ENCODE results near the gene ZNF219. TPM values are rescaled to one million over a fixed set of nuclear protein-coding genes. Genes with fewer than 3 reads are reported as not detected.

ZNF219 gene
- total and polyA plus RNA-seq, 5 donors from 2014 or later = 1.1 to 5.0 (median 1.4) TPM

GRCh38 chr14:21090194-21090939 lies 8.1 kb downstream of the ZNF219 start:
- H3K27ac Mint-ChIP-seq = peak overlapping the region in 2 of 3 donors; percentile 56 to 95
- peaks cover 22% of the 10 kb centered on the region for H3K4me1 ChIP-seq (ENCODE audit: control insufficient read depth, insufficient read depth, low read length, poor library complexity, severe bottlenecking)
- ATAC-seq (ENCODE audit: low read depth in 2 of 2) (no peak), DNase-seq (no peak)
- H3K27me3 ChIP-seq (ENCODE audit: control insufficient read depth, insufficient read depth, low read length) = no peaks in the 10 kb centered on the region
- no peak overlapping the region for H3K27ac ChIP-seq (ENCODE audit: insufficient read depth, low read length, poor library complexity, severe bottlenecking)
- H3K36me3 Mint-ChIP-seq = peaks cover 3% of the 10 kb centered on the region
- H3K4me3 ChIP-seq (ENCODE audit: low read depth, low read length) = no peak overlapping the region
- H3K9me3 ChIP-seq (ENCODE audit: control insufficient read depth in 2 of 2, low read length in 2 of 2) = no peaks in the 10 kb centered on the region
- peaks cover 6 to 33% (median 23%) of the 10 kb centered on the region in 4 donors for H3K4me1 Mint-ChIP-seq
- H3K36me3 ChIP-seq (ENCODE audit: control insufficient read depth, insufficient read depth, low read length) = no peaks in the 10 kb centered on the region
- no peaks in the 10 kb centered on the region for H3K9me3 Mint-ChIP-seq
- no peak overlapping the region for H3K4me3 Mint-ChIP-seq
- H3K27me3 Mint-ChIP-seq = peaks cover 6% of the 10 kb centered on the region

GRCh38 chr14:21089877-21090193 lies 8.6 kb downstream of the ZNF219 start:
- Mint-ChIP-seq H3K36me3 (peaks cover 3% of the 10 kb centered on the region), H3K9me3 (no peaks in the 10 kb centered on the region), H3K27me3 (peaks cover 6% of the 10 kb centered on the region), H3K4me3 (no peak overlapping the region), H3K4me1 (peaks cover 6 to 33% (median 23%) of the 10 kb centered on the region in 4 donors), H3K27ac (peak overlapping the region in 2 of 3 donors; percentile 71 to 95)
- Histone ChIP-seq H3K36me3 (ENCODE audit: control insufficient read depth, insufficient read depth, low read length) (no peaks in the 10 kb centered on the region), H3K4me3 (ENCODE audit: low read depth, low read length) (no peak overlapping the region), H3K27me3 (ENCODE audit: control insufficient read depth, insufficient read depth, low read length) (no peaks in the 10 kb centered on the region), H3K27ac (ENCODE audit: insufficient read depth, low read length, poor library complexity, severe bottlenecking) (no peak overlapping the region), H3K4me1 (ENCODE audit: control insufficient read depth, insufficient read depth, low read length, poor library complexity, severe bottlenecking) (peaks cover 22% of the 10 kb centered on the region), H3K9me3 (ENCODE audit: control insufficient read depth in 2 of 2, low read length in 2 of 2) (no peaks in the 10 kb centered on the region)
- ATAC-seq (ENCODE audit: low read depth in 2 of 2) (no peak), DNase-seq (no peak)

GRCh38 chr14:21089271-21089670 lies 9.2 kb downstream of the ZNF219 start:
- H3K4me1 ChIP-seq (ENCODE audit: control insufficient read depth, insufficient read depth, low read length, poor library complexity, severe bottlenecking) = peaks cover 22% of the 10 kb centered on the region
- peaks cover 3% of the 10 kb centered on the region for H3K36me3 Mint-ChIP-seq
- DNase-seq = no peak
- H3K4me3 ChIP-seq (ENCODE audit: low read depth, low read length) = no peak overlapping the region
- H3K4me1 Mint-ChIP-seq = peaks cover 6 to 33% (median 24%) of the 10 kb centered on the region in 4 donors
- H3K4me3 Mint-ChIP-seq = peak overlapping the region in 1 of 4 donors; percentile 24
- no peak for ATAC-seq (ENCODE audit: low read depth in 2 of 2)
- peak overlapping the region; percentile 74 to 95 (median 88) for H3K27ac Mint-ChIP-seq
- no peaks in the 10 kb centered on the region for H3K9me3 Mint-ChIP-seq
- peaks cover 6% of the 10 kb centered on the region for H3K27me3 Mint-ChIP-seq
- H3K9me3 ChIP-seq (ENCODE audit: control insufficient read depth in 2 of 2, low read length in 2 of 2) = no peaks in the 10 kb centered on the region
- no peaks in the 10 kb centered on the region for H3K27me3 ChIP-seq (ENCODE audit: control insufficient read depth, insufficient read depth, low read length)
- H3K36me3 ChIP-seq (ENCODE audit: control insufficient read depth, insufficient read depth, low read length) = no peaks in the 10 kb centered on the region
- H3K27ac ChIP-seq (ENCODE audit: insufficient read depth, low read length, poor library complexity, severe bottlenecking) = peak overlapping the region; percentile 33

- Mint-ChIP-seq H3K4me3 (no peak overlapping the region), H3K27ac (peak overlapping the region; percentile 74 to 95 (median 88)), H3K27me3 (peaks cover 6% of the 10 kb centered on the region), H3K9me3 (no peaks in the 10 kb centered on the region), H3K36me3 (peaks cover 3% of the 10 kb centered on the region), H3K4me1 (peaks cover 6 to 33% (median 25%) of the 10 kb centered on the region in 4 donors)
- H3K4me3 ChIP-seq (ENCODE audit: low read depth, low read length) = no peak overlapping the region
- no peaks in the 10 kb centered on the region for H3K9me3 ChIP-seq (ENCODE audit: control insufficient read depth in 2 of 2, low read length in 2 of 2)
- H3K36me3 ChIP-seq (ENCODE audit: control insufficient read depth, insufficient read depth, low read length) = no peaks in the 10 kb centered on the region
- no peak for DNase-seq
- peaks cover 22% of the 10 kb centered on the region for H3K4me1 ChIP-seq (ENCODE audit: control insufficient read depth, insufficient read depth, low read length, poor library complexity, severe bottlenecking)
- no peaks in the 10 kb centered on the region for H3K27me3 ChIP-seq (ENCODE audit: control insufficient read depth, insufficient read depth, low read length)
- peak overlapping the region; percentile 94 for H3K27ac ChIP-seq (ENCODE audit: insufficient read depth, low read length, poor library complexity, severe bottlenecking)
- no peak for ATAC-seq (ENCODE audit: low read depth in 2 of 2)
These were observed 9.8 kb downstream of the ZNF219 start for GRCh38 chr14:21088687-21089086.

GRCh38 chr14:21087294-21088091 lies 11.0 kb downstream of the ZNF219 start:
- ATAC-seq (ENCODE audit: low read depth in 2 of 2) (peak; percentile 83 to 87), DNase-seq (peak; percentile 77 to 89 (median 86))
- H3K36me3 ChIP-seq (ENCODE audit: control insufficient read depth, insufficient read depth, low read length) = no peaks in the 10 kb centered on the region
- peaks cover 18% of the 10 kb centered on the region for H3K4me1 ChIP-seq (ENCODE audit: control insufficient read depth, insufficient read depth, low read length, poor library complexity, severe bottlenecking)
- H3K4me3 ChIP-seq (ENCODE audit: low read depth, low read length) = no peak overlapping the region
- no peaks in the 10 kb centered on the region for H3K9me3 Mint-ChIP-seq
- peaks cover 2% of the 10 kb centered on the region for H3K36me3 Mint-ChIP-seq
- H3K27me3 Mint-ChIP-seq = peaks cover 2% of the 10 kb centered on the region
- H3K4me3 Mint-ChIP-seq = peak overlapping the region; percentile 10 to 59 (median 44)
- H3K27me3 ChIP-seq (ENCODE audit: control insufficient read depth, insufficient read depth, low read length) = no peaks in the 10 kb centered on the region
- no peaks in the 10 kb centered on the region for H3K9me3 ChIP-seq (ENCODE audit: control insufficient read depth in 2 of 2, low read length in 2 of 2)
- peak overlapping the region; percentile 90 to 96 (median 95) for H3K27ac Mint-ChIP-seq
- H3K27ac ChIP-seq (ENCODE audit: insufficient read depth, low read length, poor library complexity, severe bottlenecking) = peak overlapping the region; percentile 94
- H3K4me1 Mint-ChIP-seq = peaks cover 6 to 26% (median 21%) of the 10 kb centered on the region in 4 donors

- ATAC-seq (ENCODE audit: low read depth in 2 of 2) (no peak), DNase-seq (no peak)
- no peak overlapping the region for H3K4me3 ChIP-seq (ENCODE audit: low read depth, low read length)
- no peaks in the 10 kb centered on the region for H3K27me3 ChIP-seq (ENCODE audit: control insufficient read depth, insufficient read depth, low read length)
- no peaks in the 10 kb centered on the region for H3K9me3 Mint-ChIP-seq
- H3K4me3 Mint-ChIP-seq = peak overlapping the region in 1 of 4 donors; percentile 2
- no peaks in the 10 kb centered on the region for H3K36me3 Mint-ChIP-seq
- H3K4me1 Mint-ChIP-seq = peaks cover 6 to 25% (median 19%) of the 10 kb centered on the region in 4 donors
- H3K4me1 ChIP-seq (ENCODE audit: control insufficient read depth, insufficient read depth, low read length, poor library complexity, severe bottlenecking) = peaks cover 18% of the 10 kb centered on the region
- no peaks in the 10 kb centered on the region for H3K36me3 ChIP-seq (ENCODE audit: control insufficient read depth, insufficient read depth, low read length)
- no peaks in the 10 kb centered on the region for H3K27me3 Mint-ChIP-seq
- H3K27ac ChIP-seq (ENCODE audit: insufficient read depth, low read length, poor library complexity, severe bottlenecking) = peak overlapping the region; percentile 81
- H3K27ac Mint-ChIP-seq = peak overlapping the region in 2 of 3 donors; percentile 79 to 95
- H3K9me3 ChIP-seq (ENCODE audit: control insufficient read depth in 2 of 2, low read length in 2 of 2) = no peaks in the 10 kb centered on the region
These were observed 11.6 kb downstream of the ZNF219 start for GRCh38 chr14:21086908-21087293.

GRCh38 chr14:21084998-21085853 lies 13.2 kb downstream of the ZNF219 start:
- no peak overlapping the region for H3K4me3 Mint-ChIP-seq
- H3K27me3 Mint-ChIP-seq = no peaks in the 10 kb centered on the region
- Histone ChIP-seq H3K4me1 (ENCODE audit: control insufficient read depth, insufficient read depth, low read length, poor library complexity, severe bottlenecking) (peaks cover 18% of the 10 kb centered on the region), H3K36me3 (ENCODE audit: control insufficient read depth, insufficient read depth, low read length) (no peaks in the 10 kb centered on the region), H3K4me3 (ENCODE audit: low read depth, low read length) (no peak overlapping the region), H3K27ac (ENCODE audit: insufficient read depth, low read length, poor library complexity, severe bottlenecking) (no peak overlapping the region), H3K9me3 (ENCODE audit: control insufficient read depth in 2 of 2, low read length in 2 of 2) (no peaks in the 10 kb centered on the region), H3K27me3 (ENCODE audit: control insufficient read depth, insufficient read depth, low read length) (no peaks in the 10 kb centered on the region)
- peak overlapping the region in 2 of 3 donors; percentile 33 to 62 for H3K27ac Mint-ChIP-seq
- no peaks in the 10 kb centered on the region for H3K36me3 Mint-ChIP-seq
- peaks cover 6 to 23% (median 19%) of the 10 kb centered on the region in 4 donors for H3K4me1 Mint-ChIP-seq
- DNase-seq (no peak), ATAC-seq (ENCODE audit: low read depth in 2 of 2) (no peak)
- H3K9me3 Mint-ChIP-seq = no peaks in the 10 kb centered on the region
